Ovary (tissue), 3 donors: Measurements from ENCODE around the gene YIPF1.

Source experiments
- POLR2A ChIP-seq: fragments of 450-650 bp; IDR thresholded peaks from one replicate; pipeline ENCODE4 v1.6.1; 2017; ENCODE audit warnings: antibody characterized with exemption, mild to moderate bottlenecking, moderate library complexity
- TF ChIP-seq, protein P1 (sequence below), 3 donors: fragments of 450-650 bp in 2 of 3; fragments of 200-600 bp in 1 of 3; IDR thresholded peaks; one replicate each; pipeline versions ENCODE4 v1.5.1 to v1.8.0; 2016 to 2022; ENCODE audit warnings: antibody characterized with exemption in 3 of 3, mild to moderate bottlenecking in 1 of 3
- donor health status: DM: no; HTN: no; CAD: no.

DNA sequence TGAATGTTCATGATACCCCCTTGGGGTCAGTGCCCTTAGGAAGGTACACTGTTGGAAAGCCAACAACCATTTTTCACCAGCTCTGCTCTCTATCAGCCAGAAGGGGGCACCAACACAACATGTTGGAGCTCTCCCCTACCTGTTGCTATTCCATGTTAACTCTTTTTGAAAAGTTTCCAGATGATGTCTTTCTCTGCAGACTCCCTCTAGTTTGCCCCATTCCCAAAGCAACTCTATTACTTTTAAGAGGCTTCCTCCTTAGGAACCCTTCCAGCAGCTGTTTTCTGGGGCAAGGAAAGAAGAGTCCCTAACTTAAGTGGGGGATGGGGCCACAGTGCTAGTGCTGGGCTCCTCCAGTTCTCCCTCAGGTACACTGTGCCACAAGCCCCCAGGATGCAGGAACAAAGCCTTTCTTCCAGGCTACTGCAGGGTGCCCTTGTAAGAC, 28.6 kb downstream of the YIPF1 start:
- no peak for TF ChIP-seq POLR2A
- TF ChIP-seq, protein P1, sequence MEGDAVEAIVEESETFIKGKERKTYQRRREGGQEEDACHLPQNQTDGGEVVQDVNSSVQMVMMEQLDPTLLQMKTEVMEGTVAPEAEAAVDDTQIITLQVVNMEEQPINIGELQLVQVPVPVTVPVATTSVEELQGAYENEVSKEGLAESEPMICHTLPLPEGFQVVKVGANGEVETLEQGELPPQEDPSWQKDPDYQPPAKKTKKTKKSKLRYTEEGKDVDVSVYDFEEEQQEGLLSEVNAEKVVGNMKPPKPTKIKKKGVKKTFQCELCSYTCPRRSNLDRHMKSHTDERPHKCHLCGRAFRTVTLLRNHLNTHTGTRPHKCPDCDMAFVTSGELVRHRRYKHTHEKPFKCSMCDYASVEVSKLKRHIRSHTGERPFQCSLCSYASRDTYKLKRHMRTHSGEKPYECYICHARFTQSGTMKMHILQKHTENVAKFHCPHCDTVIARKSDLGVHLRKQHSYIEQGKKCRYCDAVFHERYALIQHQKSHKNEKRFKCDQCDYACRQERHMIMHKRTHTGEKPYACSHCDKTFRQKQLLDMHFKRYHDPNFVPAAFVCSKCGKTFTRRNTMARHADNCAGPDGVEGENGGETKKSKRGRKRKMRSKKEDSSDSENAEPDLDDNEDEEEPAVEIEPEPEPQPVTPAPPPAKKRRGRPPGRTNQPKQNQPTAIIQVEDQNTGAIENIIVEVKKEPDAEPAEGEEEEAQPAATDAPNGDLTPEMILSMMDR (IDR thresholded peaks at IDR 0.05): peak; percentile 44 to 53 (median 49)
